ENCODE data around the gene PLAAT5. TPM values are rescaled to one million over a fixed set of nuclear protein-coding genes. Genes with fewer than 3 reads are reported as not detected.

PLAAT5 gene
- polyA plus RNA-seq, 1 experiment = not detected

GRCh38 chr11:63521896-63522295 lies 30.9 kb upstream of the PLAAT5 start:
- no peak for TF ChIP-seq CTCF (IDR thresholded peaks at IDR 0.05; ENCODE audit: low read depth, low read length)
- DNase-seq (ENCODE audit: low read depth, low spot score) = no peak
- H3K9me3 ChIP-seq (ENCODE audit: control insufficient read depth, insufficient read depth, low read length) = no peaks in the 10 kb centered on the region
- ChIA-PET CTCF (interaction anchor here (0.9 kb wide), 1 partner anchor 216 kb away, joined by 3 read pairs; no protein-coding TSS in a partner anchor), POLR2A (no interaction called here)
- no peaks in the 10 kb centered on the region for H3K27me3 ChIP-seq (ENCODE audit: control insufficient read depth, insufficient read depth, low read length)
- no peak overlapping the region for H3K4me3 ChIP-seq (ENCODE audit: low read depth, low read length)
- no peak overlapping the region for H3K27ac ChIP-seq (ENCODE audit: low read depth, low read length)

- no peak overlapping the region for H3K4me3 ChIP-seq (ENCODE audit: low read depth, low read length)
- H3K9me3 ChIP-seq (ENCODE audit: control insufficient read depth, insufficient read depth, low read length) = no peaks in the 10 kb centered on the region
- no peak for DNase-seq (ENCODE audit: low read depth, low spot score)
- no peaks in the 10 kb centered on the region for H3K27me3 ChIP-seq (ENCODE audit: control insufficient read depth, insufficient read depth, low read length)
- POLR2A ChIA-PET = no interaction called here
- CTCF ChIA-PET = interaction anchor here (1.0 kb wide), 1 partner anchor 42 kb away, joined by 4 read pairs; no protein-coding TSS in a partner anchor
- H3K27ac ChIP-seq (ENCODE audit: low read depth, low read length) = no peak overlapping the region
- TF ChIP-seq CTCF (IDR thresholded peaks at IDR 0.05; ENCODE audit: low read depth, low read length) = no peak
Observed at GRCh38 chr11:63520606-63521170, 29.7 kb upstream of the PLAAT5 start.

GRCh38 chr11:63518548-63518947 lies 27.6 kb upstream of the PLAAT5 start:
- POLR2A ChIA-PET = no interaction called here
- TF ChIP-seq CTCF (IDR thresholded peaks at IDR 0.05; ENCODE audit: low read depth, low read length) = no peak
- DNase-seq (ENCODE audit: low read depth, low spot score) = no peak
- CTCF ChIA-PET = interaction anchor here (0.6 to 1.0 kb wide), 2 partner anchors 18 to 39 kb away, joined by 3 read pairs; partner anchors contain the start of gene PLAAT4
- Histone ChIP-seq H3K27ac (ENCODE audit: low read depth, low read length) (no peak overlapping the region), H3K27me3 (ENCODE audit: control insufficient read depth, insufficient read depth, low read length) (no peaks in the 10 kb centered on the region), H3K4me3 (ENCODE audit: low read depth, low read length) (no peak overlapping the region), H3K9me3 (ENCODE audit: control insufficient read depth, insufficient read depth, low read length) (no peaks in the 10 kb centered on the region)

- TF ChIP-seq CTCF (IDR thresholded peaks at IDR 0.05; ENCODE audit: low read depth, low read length) = no peak
- Histone ChIP-seq H3K27me3 (ENCODE audit: control insufficient read depth, insufficient read depth, low read length) (no peaks in the 10 kb centered on the region), H3K9me3 (ENCODE audit: control insufficient read depth, insufficient read depth, low read length) (no peaks in the 10 kb centered on the region), H3K27ac (ENCODE audit: low read depth, low read length) (no peak overlapping the region), H3K4me3 (ENCODE audit: low read depth, low read length) (no peak overlapping the region)
- DNase-seq (ENCODE audit: low read depth, low spot score) = no peak
- ChIA-PET CTCF (interaction anchor here (0.8 kb wide), 1 partner anchor 57 kb away, joined by 3 read pairs; no protein-coding TSS in a partner anchor), POLR2A (no interaction called here)
Observed at GRCh38 chr11:63517156-63517555, 26.2 kb upstream of the PLAAT5 start.

- no peaks in the 10 kb centered on the region for H3K9me3 ChIP-seq (ENCODE audit: control insufficient read depth, insufficient read depth, low read length)
- H3K27me3 ChIP-seq (ENCODE audit: control insufficient read depth, insufficient read depth, low read length) = no peaks in the 10 kb centered on the region
- H3K4me3 ChIP-seq (ENCODE audit: low read depth, low read length) = no peak overlapping the region
- ChIA-PET POLR2A (no interaction called here), CTCF (no interaction called here)
- no peak for TF ChIP-seq CTCF (IDR thresholded peaks at IDR 0.05; ENCODE audit: low read depth, low read length)
- DNase-seq (ENCODE audit: low read depth, low spot score) = no peak
- no peak overlapping the region for H3K27ac ChIP-seq (ENCODE audit: low read depth, low read length)
Observed at GRCh38 chr11:63516109-63516508, 25.1 kb upstream of the PLAAT5 start.
